SK-N-SH treated with all-trans-retinoic acid at 6 μM for 48 hours (cell line): ENCODE data around the gene KRTDAP.
"Not testable (repeated sequence)": the region's sequence is repeated elsewhere in the genome, so short reads cannot be mapped to it uniquely, and the experiment has no call there.

Experiments
- ATAC-seq: fragments of 200-7000 bp; cut with Tn5 transposase; 3 replicates; pipeline ENCODE4 v1.9.1; 2020; ENCODE audit warnings: mild to moderate bottlenecking, moderate library complexity
- ARNTL ChIP-seq: fragments of 450-650 bp; formaldehyde crosslinking; IDR thresholded peaks from 2 replicates; pipeline ENCODE4 v1.5.0; 2020; ENCODE audit warnings: low read depth, mild to moderate bottlenecking, moderate library complexity, borderline replicate concordance
- BACH2 ChIP-seq: fragments of 250-450 bp; sonication (Bioruptor Pico); IDR thresholded peaks from 2 replicates; pipeline ENCODE4 v1.9.0; 2021; ENCODE audit warnings: mild to moderate bottlenecking, borderline replicate concordance
- CREB5 ChIP-seq: fragments of 250-450 bp; sonication (Bioruptor Pico); IDR thresholded peaks from 2 replicates; pipeline ENCODE4 v1.5.1; 2020; ENCODE audit warnings: low read depth, mild to moderate bottlenecking, moderate library complexity
- CSDC2 ChIP-seq: fragments of 250-450 bp; sonication (Bioruptor Pico); IDR thresholded peaks from 2 replicates; pipeline ENCODE4 v1.5.0; 2020; ENCODE audit warnings: mild to moderate bottlenecking, moderate library complexity
- ESRRG ChIP-seq: fragments of 250-450 bp; sonication (Bioruptor Pico); IDR thresholded peaks from 2 replicates; pipeline ENCODE4 v1.6.1; 2021; ENCODE audit warnings: mild to moderate bottlenecking
- GLIS3 ChIP-seq: fragments of 250-450 bp; sonication (Bioruptor Pico); IDR thresholded peaks from 2 replicates; pipeline ENCODE4 v1.5.0; 2020; ENCODE audit warnings: mild to moderate bottlenecking, moderate library complexity
- ISL1 ChIP-seq: fragments of 250-450 bp; sonication (Bioruptor Pico); IDR thresholded peaks from 2 replicates; pipeline ENCODE4 v2.1.2; 2022; ENCODE audit warnings: mild to moderate bottlenecking, moderate library complexity
- PATZ1 ChIP-seq: fragments of 250-450 bp; sonication (Bioruptor Pico); IDR thresholded peaks from 2 replicates; pipeline ENCODE4 v1.8.0; 2020; ENCODE audit warnings: mild to moderate bottlenecking, moderate library complexity, borderline replicate concordance
- PPARA ChIP-seq: fragments of 250-450 bp; sonication (Bioruptor Pico); IDR thresholded peaks from 2 replicates; pipeline ENCODE4 v1.5.0; 2020; ENCODE audit warnings: mild to moderate bottlenecking, borderline replicate concordance
- RARB ChIP-seq: fragments of 250-450 bp; sonication (Bioruptor Pico); IDR thresholded peaks from 2 replicates; pipeline ENCODE4 v1.8.0; 2021; ENCODE audit warnings: mild to moderate bottlenecking, moderate library complexity
- SNAI2 ChIP-seq: fragments of 250-450 bp; sonication (Bioruptor Pico); IDR thresholded peaks from 2 replicates; pipeline ENCODE4 v1.5.0; 2020; ENCODE audit warnings: mild to moderate bottlenecking, moderate library complexity
- TCF4 ChIP-seq: fragments of 250-450 bp; sonication (Bioruptor Pico); IDR thresholded peaks from 2 replicates; pipeline ENCODE4 v1.8.0; 2021; ENCODE audit warnings: mild to moderate bottlenecking, moderate library complexity, borderline replicate concordance
- TOX ChIP-seq: fragments of 250-450 bp; sonication (Bioruptor Pico); IDR thresholded peaks from 2 replicates; pipeline ENCODE4 v1.8.0; 2021; ENCODE audit warnings: mild to moderate bottlenecking, moderate library complexity, borderline replicate concordance
- ZC3H10 ChIP-seq: fragments of 250-450 bp; sonication (Bioruptor Pico); IDR thresholded peaks from 2 replicates; pipeline ENCODE4 v1.5.1; 2021; ENCODE audit warnings: mild to moderate bottlenecking, moderate library complexity
- ZFP30 ChIP-seq: fragments of 450-650 bp; formaldehyde crosslinking; IDR thresholded peaks from 2 replicates; pipeline ENCODE4 v1.5.0; 2022; ENCODE audit warnings: mild to moderate bottlenecking, moderate library complexity
- ZNF565 ChIP-seq: fragments of 450-650 bp; formaldehyde crosslinking; conservative IDR thresholded peaks from 2 replicates; pipeline ENCODE4 v1.5.0; 2020; ENCODE audit warnings: low read depth, mild to moderate bottlenecking, moderate library complexity
- ZNF70 ChIP-seq: fragments of 450-650 bp; formaldehyde crosslinking; IDR thresholded peaks from 2 replicates; pipeline ENCODE4 v1.5.0; 2020; ENCODE audit warnings: mild to moderate bottlenecking, moderate library complexity
- TF ChIP-seq, protein P1 (sequence below): fragments of 250-450 bp; sonication (Bioruptor Pico); IDR thresholded peaks from 2 replicates; pipeline ENCODE4 v1.8.0; 2021; ENCODE audit warnings: low read depth, mild to moderate bottlenecking, moderate library complexity, borderline replicate concordance
- TF ChIP-seq, protein P2 (sequence below): fragments of 250-450 bp; sonication (Bioruptor Pico); IDR thresholded peaks from 2 replicates; pipeline ENCODE4 v1.5.1; 2021; ENCODE audit warnings: mild to moderate bottlenecking, moderate library complexity

KRTDAP gene

DNA sequence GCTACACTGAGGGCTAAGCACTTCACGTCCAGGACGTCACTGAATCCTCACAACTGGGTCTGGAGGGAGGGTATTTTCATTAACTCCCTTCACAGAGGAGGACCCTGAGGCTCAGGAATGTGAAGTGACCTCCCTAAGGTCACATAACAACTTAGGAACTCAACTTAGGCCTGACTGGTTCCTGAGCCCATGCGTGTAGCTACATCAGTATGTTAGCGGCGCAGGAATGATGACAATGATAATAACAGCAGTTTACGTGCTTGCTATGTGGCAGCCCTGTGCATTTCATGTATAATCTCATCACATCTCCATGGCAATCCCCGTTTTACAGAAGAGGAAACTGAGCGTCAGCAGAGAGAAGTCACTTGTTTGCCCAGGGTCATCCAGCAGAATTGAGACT lies 18.3 kb downstream of the KRTDAP start (continued):
- TF ChIP-seq, protein P1, sequence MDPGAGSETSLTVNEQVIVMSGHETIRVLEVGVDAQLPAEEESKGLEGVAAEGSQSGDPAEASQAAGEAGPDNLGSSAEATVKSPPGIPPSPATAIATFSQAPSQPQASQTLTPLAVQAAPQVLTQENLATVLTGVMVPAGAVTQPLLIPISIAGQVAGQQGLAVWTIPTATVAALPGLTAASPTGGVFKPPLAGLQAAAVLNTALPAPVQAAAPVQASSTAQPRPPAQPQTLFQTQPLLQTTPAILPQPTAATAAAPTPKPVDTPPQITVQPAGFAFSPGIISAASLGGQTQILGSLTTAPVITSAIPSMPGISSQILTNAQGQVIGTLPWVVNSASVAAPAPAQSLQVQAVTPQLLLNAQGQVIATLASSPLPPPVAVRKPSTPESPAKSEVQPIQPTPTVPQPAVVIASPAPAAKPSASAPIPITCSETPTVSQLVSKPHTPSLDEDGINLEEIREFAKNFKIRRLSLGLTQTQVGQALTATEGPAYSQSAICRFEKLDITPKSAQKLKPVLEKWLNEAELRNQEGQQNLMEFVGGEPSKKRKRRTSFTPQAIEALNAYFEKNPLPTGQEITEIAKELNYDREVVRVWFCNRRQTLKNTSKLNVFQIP: no peak
- TF ChIP-seq ARNTL (CRISPR knock-in tag): no peak
- no peak for TF ChIP-seq ZFP30 (CRISPR knock-in tag)
- TF ChIP-seq PPARA (CRISPR knock-in tag): no peak
- TF ChIP-seq BACH2: no peak
- TF ChIP-seq GLIS3 (CRISPR knock-in tag): no peak
- TF ChIP-seq ZC3H10 (CRISPR knock-in tag): no peak
- TF ChIP-seq, protein P2, sequence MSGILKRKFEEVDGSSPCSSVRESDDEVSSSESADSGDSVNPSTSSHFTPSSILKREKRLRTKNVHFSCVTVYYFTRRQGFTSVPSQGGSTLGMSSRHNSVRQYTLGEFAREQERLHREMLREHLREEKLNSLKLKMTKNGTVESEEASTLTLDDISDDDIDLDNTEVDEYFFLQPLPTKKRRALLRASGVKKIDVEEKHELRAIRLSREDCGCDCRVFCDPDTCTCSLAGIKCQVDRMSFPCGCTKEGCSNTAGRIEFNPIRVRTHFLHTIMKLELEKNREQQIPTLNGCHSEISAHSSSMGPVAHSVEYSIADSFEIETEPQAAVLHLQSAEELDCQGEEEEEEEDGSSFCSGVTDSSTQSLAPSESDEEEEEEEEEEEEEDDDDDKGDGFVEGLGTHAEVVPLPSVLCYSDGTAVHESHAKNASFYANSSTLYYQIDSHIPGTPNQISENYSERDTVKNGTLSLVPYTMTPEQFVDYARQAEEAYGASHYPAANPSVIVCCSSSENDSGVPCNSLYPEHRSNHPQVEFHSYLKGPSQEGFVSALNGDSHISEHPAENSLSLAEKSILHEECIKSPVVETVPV (CRISPR knock-in tag): no peak
- no peak for TF ChIP-seq CREB5 (CRISPR knock-in tag)

GRCh38 chr19:35471075-35471474 lies 19.2 kb downstream of the KRTDAP start:
- not testable (repeated sequence) for ATAC-seq

DNA sequence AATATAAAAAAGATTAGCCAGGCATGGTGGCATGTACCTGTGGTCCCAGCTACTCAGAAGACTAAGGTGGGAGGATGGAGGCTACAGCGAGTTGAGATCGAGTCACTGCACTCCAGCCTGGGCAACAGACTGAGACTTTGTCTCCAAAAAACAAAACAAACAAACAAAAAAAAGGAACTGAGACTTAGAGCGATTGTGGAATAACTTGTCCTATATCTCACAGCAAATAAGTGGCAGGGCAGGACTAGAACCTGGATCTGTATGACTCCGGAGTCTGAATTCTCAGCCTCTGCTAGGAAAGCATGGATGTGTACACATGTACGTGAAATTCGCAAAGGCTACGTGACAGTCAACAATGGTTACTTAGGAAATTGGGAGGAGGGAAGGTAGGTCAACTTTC lies 20.1 kb downstream of the KRTDAP start:
- no peak for TF ChIP-seq PATZ1 (CRISPR knock-in tag)
- TF ChIP-seq BACH2: no peak
- no peak for ATAC-seq

GRCh38 chr19:35468637-35469036 lies 21.6 kb downstream of the KRTDAP start:
- TF ChIP-seq PPARA (CRISPR knock-in tag) (no peak), CSDC2 (CRISPR knock-in tag) (no peak), SNAI2 (no peak), TCF4 (CRISPR knock-in tag) (no peak), ZNF565 (CRISPR knock-in tag) (no peak), GLIS3 (CRISPR knock-in tag) (no peak), ISL1 (CRISPR knock-in tag) (no peak), BACH2 (no peak), TOX (CRISPR knock-in tag) (no peak), ZC3H10 (CRISPR knock-in tag) (no peak), RARB (CRISPR knock-in tag) (no peak), ESRRG (CRISPR knock-in tag) (no peak), CREB5 (CRISPR knock-in tag) (no peak), PATZ1 (CRISPR knock-in tag) (no peak), ZNF70 (CRISPR knock-in tag) (no peak)
- TF ChIP-seq, protein P1: no peak
- TF ChIP-seq, protein P2 (CRISPR knock-in tag): no peak
- ATAC-seq: peak; percentile 84
